Activated CD8-positive, alpha-beta memory T cell treated with anti-CD3 and anti-CD28 coated beads for 24 hours (primary cell): Measurements from ENCODE around the gene ETV1.

Experiments used
- DNase-seq: peaks from one replicate; pipeline ENCODE4 v3.0.0-alpha.2; 2020

The ETV1 gene

DNA sequence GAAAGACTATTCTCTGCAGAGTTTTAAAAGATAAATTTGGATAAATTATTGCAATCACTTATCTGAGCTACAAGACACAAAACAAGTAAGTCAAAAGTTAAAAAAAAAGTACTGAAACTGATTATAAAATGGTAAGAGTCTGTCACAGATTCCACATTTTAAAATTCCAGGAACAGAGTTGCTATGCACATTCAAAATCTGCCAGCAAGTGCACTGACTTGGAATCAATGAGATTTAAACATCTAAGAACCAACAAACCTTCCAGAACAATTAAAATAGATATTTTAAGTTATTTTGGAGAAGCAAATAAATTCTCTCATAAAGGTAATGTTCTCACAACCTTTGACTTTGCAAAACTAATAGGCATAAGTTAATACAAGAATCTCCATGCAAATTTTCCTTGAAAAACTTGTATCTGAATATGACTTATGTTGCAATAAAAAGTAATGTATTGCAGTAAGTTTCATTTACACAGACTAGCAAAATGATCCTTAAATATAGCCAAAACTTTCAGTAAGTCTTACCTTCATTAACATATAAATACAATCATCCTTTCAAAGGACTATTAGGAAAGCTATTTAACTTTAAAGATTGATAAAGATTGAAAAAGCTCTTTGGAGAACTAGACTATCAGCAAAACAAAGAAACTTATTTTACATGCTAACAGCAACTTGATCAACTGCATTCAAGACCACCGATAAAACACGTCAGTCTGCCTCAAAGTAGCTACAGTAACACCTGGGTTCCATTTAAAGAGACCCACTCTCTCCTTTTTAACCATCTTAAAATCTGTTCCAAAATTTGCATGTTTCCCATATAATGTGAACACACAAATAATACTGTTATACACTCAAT is 4.4 kb downstream of the ETV1 start:
- no peak for DNase-seq

DNA sequence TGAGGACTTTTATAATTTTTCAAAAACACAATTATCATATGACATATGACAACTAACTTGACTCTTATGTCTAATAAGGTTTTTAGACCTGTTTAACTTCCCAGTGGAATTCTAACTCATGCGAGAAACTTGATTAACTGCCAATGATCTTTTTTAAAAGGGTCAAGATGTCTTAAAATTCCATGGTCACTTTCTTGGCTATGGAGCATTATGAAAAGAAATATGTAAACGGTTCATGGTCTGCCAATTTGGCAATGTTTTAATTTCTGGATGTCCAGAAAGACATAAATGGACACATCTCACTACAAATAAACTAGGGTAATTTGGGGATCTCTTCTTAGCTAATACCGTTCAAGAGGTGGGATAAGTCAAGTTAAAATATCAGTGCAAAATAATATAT is 5.4 kb downstream of the ETV1 start:
- no peak for DNase-seq

DNA sequence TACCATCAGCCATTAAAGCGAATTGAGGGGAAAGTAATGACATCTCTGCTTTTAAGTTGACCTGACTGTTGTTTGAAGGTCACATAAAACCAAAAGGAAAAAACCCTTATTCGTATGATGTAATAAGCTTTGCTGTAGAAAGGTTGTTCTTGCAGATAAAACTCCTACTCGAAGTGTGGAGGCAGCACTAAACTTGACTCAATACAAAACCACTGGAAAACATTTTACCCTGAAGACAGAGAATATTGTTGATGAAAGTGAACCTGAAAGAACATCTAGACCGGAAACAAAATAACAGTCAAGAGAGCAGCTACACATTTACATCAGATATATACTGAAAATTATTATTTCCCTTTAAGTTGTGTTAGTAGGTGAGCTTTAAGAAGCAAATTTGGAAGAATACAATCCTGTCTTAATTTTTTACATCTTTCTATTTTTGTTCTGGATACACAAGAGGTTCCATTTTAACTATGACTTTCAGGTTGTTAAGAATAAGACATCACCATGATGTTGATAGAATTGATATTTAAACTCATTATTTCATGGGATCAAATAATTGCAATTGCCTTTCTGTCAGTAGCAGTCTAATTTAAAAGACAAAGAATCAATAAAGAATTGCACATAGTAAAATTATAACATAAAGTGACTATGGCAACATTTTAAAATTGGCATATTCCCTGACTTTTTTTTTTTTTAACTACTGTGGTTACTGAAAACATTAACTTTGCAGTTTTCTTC is 6.4 kb downstream of the ETV1 start:
- DNase-seq, result no peak

DNA sequence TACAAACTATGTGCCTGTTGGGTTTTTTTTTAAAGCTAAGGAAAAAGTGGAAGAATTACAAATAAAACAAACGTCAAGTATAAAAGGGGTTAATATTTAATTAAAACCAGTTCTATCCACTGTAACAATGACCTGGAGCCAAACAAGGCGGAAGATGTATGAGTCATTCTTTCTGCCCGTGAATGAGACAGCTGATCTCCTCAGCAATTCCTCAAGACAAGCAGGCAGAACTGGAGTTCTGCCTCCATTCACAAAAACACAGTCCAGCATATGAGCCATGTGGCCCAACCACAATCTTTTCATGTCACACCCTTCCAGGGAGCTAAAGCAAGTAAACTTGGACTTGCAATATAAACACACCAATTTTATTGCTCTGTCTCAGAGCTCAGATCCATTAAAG is 8.4 kb downstream of the ETV1 start:
- no peak for DNase-seq

DNA sequence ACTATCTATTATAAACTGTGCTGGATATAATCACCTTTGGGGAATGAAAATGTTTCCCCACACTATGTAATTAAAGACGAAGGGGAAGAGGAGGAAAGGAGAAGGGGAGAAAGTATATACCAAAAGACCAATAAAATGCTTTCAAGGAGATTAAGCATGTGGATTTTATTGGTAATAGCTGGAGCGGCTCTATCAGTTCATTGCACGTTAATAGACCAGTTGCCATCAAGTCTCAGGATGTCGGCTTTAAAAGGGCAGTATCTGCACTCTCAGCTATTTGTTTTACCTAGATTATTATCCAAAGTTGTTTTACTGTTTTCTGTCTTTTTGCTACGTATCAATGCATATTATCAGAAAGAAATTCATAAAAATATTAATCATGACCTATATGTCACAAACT is 9.0 kb downstream of the ETV1 start:
- no peak for DNase-seq

DNA sequence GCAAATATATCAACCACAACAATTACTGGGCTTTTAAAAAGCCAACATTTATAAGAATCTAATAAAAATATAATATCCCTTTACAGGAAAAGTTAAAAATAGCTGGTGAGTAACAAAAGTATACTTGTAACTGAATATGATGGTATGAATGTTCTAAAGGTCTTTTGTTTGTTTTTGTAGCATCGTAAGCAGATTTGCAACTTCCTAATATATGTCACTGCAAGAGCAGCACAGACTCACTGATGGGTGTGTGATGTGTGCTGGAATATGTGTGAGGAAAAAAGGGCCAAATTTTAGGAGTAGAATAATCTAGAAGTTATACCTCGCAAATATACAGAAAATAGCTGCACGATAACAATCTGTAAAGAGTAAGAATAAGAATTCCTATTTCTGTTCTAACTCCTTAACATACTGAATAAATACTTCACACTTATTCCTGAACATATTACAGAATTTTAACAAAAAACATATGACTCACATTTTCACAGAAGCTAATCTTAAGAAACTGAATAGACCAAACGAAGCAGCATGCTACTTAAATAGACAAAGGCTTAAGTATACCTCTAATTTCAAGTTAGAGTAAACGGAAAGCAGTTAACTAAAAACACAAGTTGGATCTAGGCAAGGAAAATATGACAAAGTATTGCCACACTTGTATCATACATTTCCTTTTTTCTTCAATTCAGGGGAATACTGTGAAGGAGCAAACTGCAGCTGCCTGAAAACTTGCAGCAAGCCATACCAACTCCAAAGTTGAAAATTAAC is 9.6 kb downstream of the ETV1 start:
- no peak for DNase-seq

DNA sequence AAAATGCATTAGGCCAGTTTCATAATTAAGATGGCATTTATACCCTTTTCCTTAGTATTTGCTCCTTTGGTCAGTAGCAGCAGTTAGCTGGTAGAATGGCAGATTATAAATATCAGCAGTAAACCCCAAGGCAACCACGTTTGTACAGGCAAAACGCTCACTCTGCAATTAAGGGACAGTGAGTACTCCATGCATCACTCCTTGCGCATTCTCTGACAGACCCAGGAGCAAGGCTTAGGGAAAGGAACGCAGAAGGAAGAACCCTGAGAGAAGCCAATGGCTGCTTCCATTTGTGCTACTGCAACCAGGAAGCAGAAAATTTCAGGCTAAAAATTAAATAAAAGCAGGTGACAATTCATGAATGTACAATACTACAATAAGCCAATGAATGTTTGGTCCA is 12.9 kb downstream of the ETV1 start:
- no peak for DNase-seq

DNA sequence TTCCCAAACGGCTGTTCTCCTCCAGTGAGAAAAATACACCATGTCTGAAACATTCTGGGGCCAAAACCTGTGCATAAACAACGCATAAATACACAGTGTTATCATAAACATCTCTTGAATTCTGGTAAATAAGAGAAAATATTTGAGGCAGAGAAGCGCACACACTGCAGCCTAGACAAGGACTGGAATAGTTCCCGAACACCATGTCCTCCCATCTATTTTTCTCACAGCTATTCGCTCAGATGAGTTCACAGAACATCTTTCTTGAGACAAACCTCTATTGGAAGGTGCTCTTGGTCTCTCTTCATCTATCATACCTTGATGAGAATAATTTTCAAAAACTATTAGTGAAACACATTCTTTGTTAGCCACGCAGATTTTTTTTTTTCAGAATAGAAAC is 24.4 kb downstream of the ETV1 start:
- no peak for DNase-seq

DNA sequence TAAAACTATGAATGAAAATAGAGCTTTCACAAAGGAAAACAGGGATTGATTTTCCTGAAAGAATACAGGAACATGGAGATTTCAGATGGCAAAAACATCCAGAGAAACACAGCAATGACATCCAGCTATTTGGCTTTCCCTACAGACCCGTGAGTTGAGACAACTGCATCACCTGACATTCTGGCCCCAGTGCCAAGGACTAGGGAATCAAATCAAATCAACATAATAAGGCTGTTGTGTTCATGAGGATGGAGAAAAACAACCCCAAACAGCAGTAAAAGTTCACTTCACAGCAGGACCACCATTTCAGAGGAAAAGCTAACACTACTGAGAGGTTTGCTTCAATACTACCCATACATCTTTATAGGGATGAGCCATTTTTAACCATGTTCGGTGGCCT is 25.5 kb downstream of the ETV1 start:
- DNase-seq, result no peak

DNA sequence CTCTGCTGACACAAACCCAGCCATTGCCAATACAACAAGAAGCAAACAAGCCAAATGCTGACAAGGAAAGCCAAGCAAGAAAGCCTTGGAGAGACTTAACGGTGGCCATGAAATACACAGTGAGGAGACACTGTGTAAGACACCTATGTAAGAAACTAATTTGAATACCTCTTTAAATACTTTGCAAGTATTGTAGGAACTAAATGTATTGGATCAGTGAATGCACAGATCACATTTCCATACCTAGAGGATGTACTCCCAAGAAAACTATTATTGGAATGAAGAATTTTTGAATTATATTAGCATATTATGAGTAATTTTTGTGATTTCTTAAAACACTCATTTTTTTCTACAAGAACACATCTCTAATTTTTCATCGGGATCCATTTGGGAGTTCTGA is 34.0 kb downstream of the ETV1 start:
- DNase-seq, result no peak

DNA sequence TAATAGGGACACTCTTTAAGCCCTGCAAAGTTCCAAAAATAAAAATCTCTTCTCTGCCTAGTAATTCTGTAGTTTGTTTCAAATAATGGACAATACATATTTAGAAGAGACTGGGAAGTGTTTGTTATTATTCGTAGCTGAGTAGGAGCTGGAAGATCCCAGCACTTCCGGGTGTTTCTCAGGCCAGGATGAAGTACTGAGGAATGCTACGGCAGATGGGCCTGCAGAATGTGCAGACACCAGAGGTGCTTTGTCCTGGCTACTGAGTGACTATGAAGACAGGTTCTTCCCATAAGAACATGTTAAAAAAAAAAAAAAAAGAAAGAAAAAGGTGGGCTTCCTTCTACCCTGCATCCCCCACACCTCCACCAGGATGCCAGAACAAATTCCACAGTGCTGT is 36.1 kb downstream of the ETV1 start:
- DNase-seq, result no peak

DNA sequence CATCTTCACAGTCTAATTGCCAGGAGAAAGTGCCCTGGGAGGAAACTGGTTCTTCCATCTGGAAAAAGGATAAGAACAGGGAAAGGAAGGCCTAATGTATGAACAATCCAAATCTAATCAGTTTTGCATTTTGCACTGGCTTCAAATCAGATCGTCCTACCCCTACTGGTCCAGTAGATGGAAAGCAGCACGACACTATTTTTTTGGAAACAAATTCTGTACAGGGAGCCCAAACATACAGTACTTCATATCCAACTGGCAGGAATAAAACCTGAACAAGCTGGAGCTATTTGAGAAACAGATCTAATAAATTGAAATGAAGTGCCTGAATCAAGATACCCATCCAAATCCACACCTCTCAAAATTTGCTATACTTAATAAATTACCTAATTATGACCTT is 36.5 kb downstream of the ETV1 start:
- no peak for DNase-seq

DNA sequence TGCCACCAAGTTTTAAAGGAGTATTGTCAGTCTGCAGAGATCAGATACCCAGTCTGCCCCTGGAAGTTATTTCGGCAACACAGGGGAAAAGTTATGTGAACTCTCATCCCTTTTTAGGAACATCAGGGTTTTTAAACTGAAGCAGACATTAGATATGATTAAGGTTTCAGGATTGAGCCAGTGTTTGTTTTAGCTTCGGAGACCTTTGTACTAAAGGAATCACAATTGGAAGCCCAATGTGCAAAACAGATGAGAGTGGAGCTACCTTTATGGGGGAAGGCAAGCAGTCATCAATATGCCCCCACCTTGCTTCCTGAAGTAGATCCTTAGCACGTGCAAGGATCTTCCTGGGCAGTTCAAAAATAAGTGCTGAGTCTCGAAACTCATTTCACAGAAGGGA is 39.5 kb downstream of the ETV1 start:
- no peak for DNase-seq

DNA sequence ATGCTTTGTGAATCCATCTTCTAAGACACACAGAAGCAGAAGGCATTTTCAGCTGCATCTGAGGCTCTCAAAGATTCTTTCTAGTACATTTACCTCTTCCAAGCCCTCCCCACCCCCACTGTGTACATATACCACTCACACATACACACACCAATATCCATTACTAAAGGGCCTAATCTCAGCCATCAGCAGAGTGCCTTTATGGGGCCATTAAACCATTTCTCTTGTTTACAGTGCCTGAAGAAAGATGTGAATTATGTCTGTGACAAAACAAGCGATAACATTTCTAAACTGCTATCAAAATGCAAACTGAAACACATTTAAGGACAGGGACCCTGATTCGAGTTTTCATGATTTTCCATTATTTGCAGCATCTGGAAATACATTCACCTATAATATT is 40.0 kb downstream of the ETV1 start:
- no peak for DNase-seq

DNA sequence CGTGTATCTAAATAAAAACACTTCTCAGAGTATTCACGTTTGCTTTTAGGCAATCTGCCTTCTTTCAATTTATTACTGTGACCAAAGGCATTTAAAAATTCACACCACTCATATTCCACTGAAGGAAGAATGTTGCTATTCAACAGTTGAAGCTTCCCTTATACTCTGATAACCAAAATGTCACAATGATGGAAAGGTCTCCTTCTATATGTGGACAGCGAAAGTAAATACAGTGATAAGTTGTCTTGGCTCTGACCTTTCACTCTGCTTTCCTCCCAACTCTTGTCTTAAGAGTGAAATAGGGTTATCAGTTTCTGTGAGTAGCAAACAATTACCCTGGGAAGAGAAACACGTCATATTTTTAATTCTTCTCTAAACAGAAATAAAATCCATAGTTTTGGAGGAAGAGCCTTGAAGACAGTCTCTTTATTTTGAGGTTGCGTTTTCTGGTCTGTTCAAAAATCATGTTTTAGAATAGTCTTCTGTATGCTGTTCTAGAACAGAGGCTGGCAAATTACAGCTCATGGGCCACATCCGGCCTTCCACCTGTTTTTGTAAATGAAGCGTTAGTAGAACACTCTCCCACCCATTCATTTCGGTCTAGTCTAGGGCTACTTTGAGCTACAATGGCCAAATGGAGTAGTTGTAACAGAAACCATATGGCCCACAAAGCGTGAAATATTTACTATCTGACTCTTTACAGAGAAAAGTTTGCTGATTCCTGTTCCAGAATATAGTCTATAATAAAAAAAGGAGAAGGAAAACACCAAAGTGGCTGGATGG is 41.3 kb downstream of the ETV1 start:
- DNase-seq, result no peak

DNA sequence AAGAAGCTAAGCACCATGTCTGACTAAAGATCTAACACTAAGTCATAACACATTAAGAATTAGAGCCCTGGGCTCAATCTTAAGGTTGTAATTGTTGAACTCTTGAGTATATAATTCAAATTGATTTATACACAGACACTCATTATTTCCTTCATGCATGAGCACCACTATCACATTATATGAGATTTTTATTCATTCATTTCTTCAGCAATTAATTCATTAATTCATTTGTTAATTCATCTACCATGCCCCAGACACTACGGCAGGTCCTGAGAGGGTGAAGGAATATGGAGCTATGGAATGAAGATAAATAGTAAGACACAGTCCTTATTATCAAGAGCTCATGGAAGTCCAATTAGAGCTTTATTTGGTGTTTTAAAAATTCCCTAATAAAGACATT is 41.9 kb downstream of the ETV1 start:
- DNase-seq, result no peak

DNA sequence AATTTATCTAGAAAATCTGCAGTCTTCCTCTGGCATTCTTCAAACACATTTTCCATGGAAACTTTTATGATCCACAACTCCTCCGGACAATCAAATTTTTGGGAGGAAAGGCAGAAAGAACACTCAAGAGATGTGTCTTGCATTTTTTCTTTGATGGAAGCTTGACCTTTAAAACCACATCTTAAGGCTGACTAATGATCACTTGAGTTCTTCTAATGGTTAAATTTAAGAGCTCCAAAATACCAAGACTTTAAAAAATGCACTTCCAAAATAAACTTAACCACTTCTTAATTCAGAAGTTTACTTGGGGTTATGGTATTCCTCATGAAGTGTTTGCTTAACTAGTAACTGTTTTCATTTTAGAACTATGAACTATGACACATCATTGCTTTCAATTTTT is 43.3 kb downstream of the ETV1 start:
- no peak for DNase-seq

DNA sequence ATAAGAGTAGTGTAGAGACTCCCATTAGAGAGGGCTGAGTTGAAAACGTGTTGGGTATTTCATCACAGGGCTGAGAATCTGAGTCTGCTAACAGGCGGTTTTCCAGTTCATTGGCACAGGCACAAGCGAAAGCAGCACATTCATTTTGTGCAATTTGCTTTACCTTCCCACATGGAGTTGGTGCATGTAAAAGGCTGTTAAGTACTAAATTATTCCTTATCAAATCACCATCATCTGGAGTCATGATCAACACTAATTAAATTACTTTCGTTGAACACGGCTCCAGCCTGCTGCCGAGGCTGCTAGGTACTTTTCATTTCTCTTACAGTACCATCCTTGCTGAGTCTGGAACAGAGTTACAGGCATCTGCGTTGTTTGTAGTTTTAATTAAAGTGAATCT is 43.8 kb downstream of the ETV1 start:
- no peak for DNase-seq

DNA sequence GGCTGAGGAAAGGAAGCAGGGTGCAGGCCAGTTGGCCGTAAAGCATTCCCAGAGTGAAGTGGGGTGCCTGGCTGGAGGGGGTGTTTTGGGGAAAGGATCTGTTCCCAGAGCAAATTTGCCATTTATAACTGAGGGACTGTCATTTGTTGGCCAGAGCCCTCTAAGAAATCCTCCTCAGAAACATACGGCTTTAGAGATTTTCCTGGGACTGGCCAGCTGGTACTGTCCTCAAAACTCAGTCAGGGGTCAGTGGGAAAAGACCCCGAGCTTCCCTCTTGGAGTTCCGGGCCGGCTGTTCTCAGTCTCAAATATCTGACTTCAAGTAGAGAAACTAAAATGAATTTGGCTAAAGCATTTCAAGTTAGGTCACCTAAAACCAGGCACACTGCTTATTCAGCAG is 55.9 kb downstream of the ETV1 start:
- no peak for DNase-seq

DNA sequence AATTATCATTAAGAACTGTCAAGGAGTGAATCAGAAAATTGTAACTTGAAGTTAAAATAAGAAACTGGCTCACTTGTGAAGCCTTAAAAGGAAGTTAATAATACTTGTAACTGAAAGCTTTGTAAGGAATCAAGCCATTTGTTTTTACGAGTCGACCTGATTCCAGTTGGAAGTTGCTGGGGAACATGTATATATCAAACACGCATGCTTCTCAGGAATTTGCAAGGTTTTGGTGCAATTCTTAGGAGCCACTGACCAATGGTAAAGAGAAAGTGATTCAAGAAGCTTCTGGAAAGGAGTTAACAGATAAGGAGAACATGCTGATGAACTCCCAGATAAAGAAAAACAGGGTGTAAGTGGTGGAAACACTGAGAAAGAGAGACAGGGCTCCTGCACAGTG is 56.4 kb downstream of the ETV1 start:
- no peak for DNase-seq

DNA sequence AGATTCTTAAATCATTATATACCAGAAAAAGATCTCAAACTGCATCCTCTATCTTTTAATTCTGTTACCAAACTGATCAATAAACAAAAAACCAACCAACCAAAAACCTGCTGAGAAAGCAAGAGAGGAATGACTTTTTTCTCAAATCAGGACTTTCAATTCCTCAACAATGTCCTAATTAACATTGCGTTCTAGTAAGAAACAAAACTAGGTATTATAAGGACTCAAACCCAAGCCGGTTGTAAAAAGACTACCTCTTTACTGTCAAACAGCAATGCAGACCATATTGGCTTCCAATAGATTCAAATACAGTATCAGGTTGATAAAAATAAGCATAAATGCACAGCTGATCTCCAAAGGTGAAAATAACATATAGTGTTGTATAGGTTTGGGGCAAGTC is 57.3 kb downstream of the ETV1 start:
- DNase-seq, result no peak

DNA sequence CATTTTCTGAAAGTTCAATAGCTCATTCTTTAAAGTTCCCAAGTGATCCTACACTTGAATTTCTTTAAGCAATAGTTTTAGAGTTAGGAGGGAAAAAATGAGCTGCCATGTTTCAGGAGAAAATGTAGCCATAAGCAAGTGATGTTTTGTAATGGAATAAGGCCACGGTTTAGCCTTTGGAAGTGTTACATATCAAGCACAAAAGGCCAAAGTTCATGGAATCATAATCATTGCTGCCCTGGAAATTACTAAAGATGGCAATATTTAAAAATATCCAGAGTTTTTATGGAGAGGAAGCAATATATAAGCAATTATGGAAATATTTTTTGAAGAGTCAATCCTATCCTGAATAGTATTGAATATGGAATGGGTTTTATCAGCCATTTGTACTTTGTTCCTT is 68.4 kb downstream of the ETV1 start:
- no peak for DNase-seq

DNA sequence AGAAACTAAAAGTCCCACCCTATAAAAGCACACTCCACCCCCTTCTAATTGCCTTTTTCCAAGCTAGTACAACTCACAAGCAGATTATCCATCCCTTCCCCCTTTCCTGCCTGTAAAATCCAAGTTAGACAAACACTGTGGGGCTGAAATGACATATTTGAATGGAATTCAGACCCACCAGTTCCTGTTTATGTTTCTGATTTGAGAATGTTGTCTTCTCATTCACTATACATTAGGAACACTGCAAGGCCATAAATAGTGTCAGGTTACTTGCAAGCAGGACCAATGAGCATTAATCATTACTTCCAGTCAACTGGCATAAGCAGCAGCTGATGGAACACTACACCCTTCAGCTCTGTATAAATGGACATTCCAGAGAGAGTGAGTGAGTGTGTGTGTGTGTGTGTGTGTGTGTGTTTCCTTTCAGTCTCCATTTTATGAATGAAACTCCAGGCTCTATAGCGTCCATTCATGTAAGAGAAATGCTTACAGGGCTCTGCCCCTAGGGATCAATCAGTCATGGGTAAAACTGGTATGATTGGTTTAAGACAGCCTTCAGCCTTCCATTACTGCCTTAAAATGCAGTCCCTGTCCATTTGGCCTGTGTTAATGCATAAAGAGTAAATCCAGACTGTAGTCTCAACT is 69.3 kb downstream of the ETV1 start:
- DNase-seq, result no peak
